ENCODE data around the gene PKD1L1. TPM values are rescaled to one million over a fixed set of nuclear protein-coding genes. Genes with fewer than 3 reads are reported as not detected.

PKD1L1 gene
- total RNA-seq, 2 donors from 2014 or later = 0.13 to 0.20 TPM

DNA sequence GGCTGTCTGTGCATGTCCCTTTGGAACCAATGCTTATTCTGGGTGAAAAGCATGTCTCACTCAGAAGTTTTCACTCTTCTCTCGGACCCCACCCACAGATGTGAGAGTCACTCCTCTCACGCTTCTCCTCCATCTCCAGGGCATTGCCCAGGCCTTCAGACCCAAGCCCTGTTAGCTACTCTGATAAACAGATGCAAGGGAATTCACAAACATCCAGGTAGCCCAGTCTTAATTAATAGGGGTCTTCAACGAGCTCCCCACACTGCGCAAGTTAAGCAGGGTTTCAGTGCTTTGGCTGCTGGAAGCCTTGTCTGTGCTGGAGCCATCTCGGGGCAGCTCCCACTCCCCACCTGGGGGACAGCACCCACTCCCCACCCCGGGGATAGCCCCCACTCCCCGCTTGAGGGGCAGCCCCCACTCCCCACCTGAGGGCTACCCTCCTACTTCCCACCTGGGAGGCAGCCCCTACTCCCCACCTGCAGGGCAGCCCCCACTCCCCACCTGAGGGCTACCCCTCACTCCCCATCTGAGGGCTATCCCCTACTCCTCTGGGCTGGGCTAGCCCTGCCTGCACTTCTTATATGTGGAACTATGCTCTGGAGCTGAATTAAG, 8.7 kb downstream of the PKD1L1 start:
- Histone ChIP-seq H3K27ac (ENCODE audit: low read depth, low read length) (no peak overlapping the region), H3K9ac (ENCODE audit: extremely low read depth, low read length, poor library complexity, severe bottlenecking) (no peak overlapping the region), H3K36me3 (ENCODE audit: control insufficient read depth, insufficient read depth, low read length) (no peaks in the 10 kb centered on the region), H3K9me3 (ENCODE audit: control insufficient read depth, low read length) (no peaks in the 10 kb centered on the region), H3K27me3 (ENCODE audit: control insufficient read depth, insufficient read depth, low read length, poor library complexity, severe bottlenecking) (no peaks in the 10 kb centered on the region), H3K4me1 (ENCODE audit: control insufficient read depth, insufficient read depth, low read length) (no peaks in the 10 kb centered on the region), H3K4me3 (ENCODE audit: low read length) (no peak overlapping the region)
- no peak for DNase-seq
- H3K9me3 Mint-ChIP-seq = no peaks in the 10 kb centered on the region
- peaks cover 38% of the 10 kb centered on the region for H3K4me1 Mint-ChIP-seq
- TF ChIP-seq CTCF (conservative IDR thresholded peaks at IDR 0.05) = no peak
- H3K27me3 Mint-ChIP-seq (ENCODE audit: insufficient read depth) = peaks cover 1% of the 10 kb centered on the region
- H3K36me3 Mint-ChIP-seq (ENCODE audit: low read depth) = no peaks in the 10 kb centered on the region
- 94 to 100% methylated on average over 4 to 7 of the region's 7 CpGs for WGBS, 2 experiments (ENCODE audit: insufficient coverage in 1 of 2, insufficient read length in 1 of 2)
- H3K27ac Mint-ChIP-seq = no peak overlapping the region
- no peak overlapping the region for H3K4me3 Mint-ChIP-seq

DNA sequence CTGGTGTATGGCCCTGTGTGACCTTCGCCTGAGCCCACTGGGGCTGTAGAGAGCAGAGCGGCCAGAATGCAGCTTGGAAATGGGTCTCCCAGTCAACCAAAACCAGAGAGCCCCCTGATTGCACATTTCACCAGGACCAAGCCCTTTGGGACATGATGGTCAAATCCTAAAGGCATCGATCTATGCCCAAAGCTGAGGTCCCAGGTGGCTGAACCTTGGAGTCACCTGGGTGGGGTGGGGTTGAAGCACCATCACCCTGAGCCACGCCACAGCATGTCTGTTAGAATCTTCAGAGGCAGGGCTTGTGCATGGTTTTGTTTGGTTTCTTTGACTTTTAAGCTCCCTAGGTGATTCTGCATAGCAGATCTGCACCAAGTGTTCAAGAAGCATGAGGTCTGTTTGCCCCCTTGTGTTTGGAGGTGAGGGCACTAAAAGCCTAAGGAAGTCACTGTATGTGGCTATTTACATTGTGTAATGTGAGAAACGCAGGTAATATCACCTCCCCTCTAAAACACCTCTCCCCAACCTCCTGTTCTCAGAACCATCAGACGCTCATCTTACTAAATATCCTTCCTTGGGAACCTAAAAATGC, 9.6 kb downstream of the PKD1L1 start:
- Histone ChIP-seq H3K9ac (ENCODE audit: extremely low read depth, low read length, poor library complexity, severe bottlenecking) (no peak overlapping the region), H3K36me3 (ENCODE audit: control insufficient read depth, insufficient read depth, low read length) (no peaks in the 10 kb centered on the region), H3K4me1 (ENCODE audit: control insufficient read depth, insufficient read depth, low read length) (no peaks in the 10 kb centered on the region), H3K9me3 (ENCODE audit: control insufficient read depth, low read length) (no peaks in the 10 kb centered on the region), H3K27me3 (ENCODE audit: control insufficient read depth, insufficient read depth, low read length, poor library complexity, severe bottlenecking) (no peaks in the 10 kb centered on the region), H3K4me3 (ENCODE audit: low read length) (no peak overlapping the region), H3K27ac (ENCODE audit: low read depth, low read length) (no peak overlapping the region)
- Mint-ChIP-seq H3K4me1 (peaks cover 40% of the 10 kb centered on the region), H3K27me3 (ENCODE audit: insufficient read depth) (peaks cover 1% of the 10 kb centered on the region), H3K9me3 (no peaks in the 10 kb centered on the region), H3K4me3 (no peak overlapping the region), H3K36me3 (ENCODE audit: low read depth) (no peaks in the 10 kb centered on the region), H3K27ac (no peak overlapping the region)
- DNase-seq = peak; percentile 55
- WGBS, 2 experiments (ENCODE audit: insufficient coverage in 1 of 2, insufficient read length in 1 of 2) = 83 to 92% methylated on average over 2 to 6 of the region's 6 CpGs
- peak; percentile 70 for TF ChIP-seq CTCF (conservative IDR thresholded peaks at IDR 0.05)

- Mint-ChIP-seq H3K4me3 (no peak overlapping the region), H3K36me3 (ENCODE audit: low read depth) (no peaks in the 10 kb centered on the region), H3K27ac (peak overlapping the region; percentile 6), H3K9me3 (no peaks in the 10 kb centered on the region), H3K4me1 (peaks cover 40% of the 10 kb centered on the region), H3K27me3 (ENCODE audit: insufficient read depth) (peaks cover 1% of the 10 kb centered on the region)
- peak; percentile 18 for TF ChIP-seq CTCF (conservative IDR thresholded peaks at IDR 0.05)
- no peaks in the 10 kb centered on the region for H3K4me1 ChIP-seq (ENCODE audit: control insufficient read depth, insufficient read depth, low read length)
- no peaks in the 10 kb centered on the region for H3K27me3 ChIP-seq (ENCODE audit: control insufficient read depth, insufficient read depth, low read length, poor library complexity, severe bottlenecking)
- WGBS, 2 experiments (ENCODE audit: insufficient coverage in 1 of 2, insufficient read length in 1 of 2) = 90 to 97% methylated on average over 9 to 11 of the region's 11 CpGs
- peak; percentile 56 for DNase-seq
- no peak overlapping the region for H3K4me3 ChIP-seq (ENCODE audit: low read length)
- H3K9ac ChIP-seq (ENCODE audit: extremely low read depth, low read length, poor library complexity, severe bottlenecking) = no peak overlapping the region
- no peaks in the 10 kb centered on the region for H3K9me3 ChIP-seq (ENCODE audit: control insufficient read depth, low read length)
- H3K36me3 ChIP-seq (ENCODE audit: control insufficient read depth, insufficient read depth, low read length) = no peaks in the 10 kb centered on the region
- no peak overlapping the region for H3K27ac ChIP-seq (ENCODE audit: low read depth, low read length)
These were observed 10.3 kb downstream of the PKD1L1 start for GRCh38 chr7:47937711-47938573.
